GM12892 (cell line): Measurements from ENCODE around the gene CGGBP1.
"Not testable (repeated sequence)": the region's sequence is repeated elsewhere in the genome, so short reads cannot be mapped to it uniquely, and the experiment has no call there.

Experiments
- POLR2A ChIP-seq: IDR thresholded peaks from 2 replicates; pipeline ENCODE4 v1.6.1; 2011; ENCODE audit warnings: low read depth, low read length, control low read depth
- POLR2AphosphoS5 ChIP-seq: IDR thresholded peaks from 2 replicates; pipeline ENCODE4 v1.6.1; 2011; ENCODE audit warnings: low read depth, low read length, control low read depth

DNA sequence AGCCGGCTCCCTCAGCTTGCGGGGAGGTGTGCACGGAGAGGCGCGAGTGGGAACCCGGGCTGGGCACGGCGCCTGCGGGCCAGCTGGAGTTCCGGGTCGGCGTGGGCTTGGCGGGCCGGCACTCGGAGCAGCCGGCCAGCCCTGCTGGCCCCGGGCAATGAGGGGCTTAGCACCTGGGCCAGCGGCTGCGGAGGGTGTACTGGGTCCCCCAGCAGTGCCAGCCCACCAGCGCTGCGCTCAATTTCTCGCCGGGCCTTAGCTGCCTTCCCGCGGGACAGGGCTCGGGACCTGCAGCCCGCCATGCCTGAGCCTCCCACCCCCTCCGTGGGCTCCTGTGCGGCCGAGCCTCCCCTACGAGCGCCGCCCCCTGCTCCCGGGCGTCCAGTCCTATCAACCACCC is 43.1 kb downstream of the CGGBP1 start:
- TF ChIP-seq POLR2A, POLR2AphosphoS5: not testable (repeated sequence)
